Fibroblast of lung (primary cell): ENCODE results near the gene IGSF21. TPM values are rescaled to one million over a fixed set of nuclear protein-coding genes. Genes with fewer than 3 reads are reported as not detected.

Experiments
- DNase-seq, 2 donors: peaks; one replicate each; pipeline versions ENCODE4 v3.0.0 to v3.0.0-alpha.2; 2010; ENCODE audit warnings: low read depth in 2 of 2
- H2AFZ ChIP-seq: 2 replicates; pipeline ENCODE4 v1.5.1; 2012; ENCODE audit warnings: low read length, control low read depth, inconsistent platforms
- H3K27ac ChIP-seq: 2 replicates; pipeline ENCODE4 v1.5.1; 2011; ENCODE audit warnings: low read length, control low read depth; ENCODE audit not compliant: insufficient read depth
- H3K27me3 ChIP-seq: 2 replicates; pipeline ENCODE4 v1.5.1; 2011; ENCODE audit warnings: mild to moderate bottlenecking, low read length; ENCODE audit not compliant: control insufficient read depth, insufficient read depth
- H3K36me3 ChIP-seq: 2 replicates; pipeline ENCODE4 v1.5.1; 2011; ENCODE audit warnings: low read length; ENCODE audit not compliant: control insufficient read depth, insufficient read depth
- H3K4me1 ChIP-seq: 2 replicates; pipeline ENCODE4 v1.5.1; 2011; ENCODE audit warnings: low read length; ENCODE audit not compliant: control insufficient read depth, insufficient read depth; ENCODE audit errors: extremely low read depth
- H3K4me2 ChIP-seq: 2 replicates; pipeline ENCODE4 v1.5.1; 2011; ENCODE audit warnings: low read length, control low read depth; ENCODE audit not compliant: insufficient read depth; ENCODE audit errors: extremely low read depth
- H3K4me3 ChIP-seq, 4 experiments: fragments of 200-600 bp in 1 of 4; sonication (generic) in 1 of 4; replicated peaks in 1 of 4; 2 replicates each; pipeline ENCODE4 v1.5.1; 2011 to 2016; ENCODE audit warnings: low read length in 4 of 4, low read depth in 3 of 4, mild to moderate bottlenecking in 3 of 4, control low read depth in 2 of 4, inconsistent platforms in 1 of 4, mixed read lengths in 1 of 4; ENCODE audit not compliant: insufficient read depth in 1 of 4; ENCODE audit errors: control extremely low read depth in 1 of 4
- H3K79me2 ChIP-seq: 2 replicates; pipeline ENCODE4 v1.5.1; 2012; ENCODE audit warnings: mild to moderate bottlenecking, low read length, inconsistent platforms; ENCODE audit not compliant: control insufficient read depth, insufficient read depth
- H3K9ac ChIP-seq: 2 replicates; pipeline ENCODE4 v1.5.1; 2011; ENCODE audit warnings: mild to moderate bottlenecking, low read length, control low read depth; ENCODE audit not compliant: insufficient read depth
- H3K9me3 ChIP-seq: 2 replicates; pipeline ENCODE4 v1.5.1; 2012; ENCODE audit warnings: low read depth, low read length; ENCODE audit not compliant: control insufficient read depth, insufficient read depth
- H4K20me1 ChIP-seq: 2 replicates; pipeline ENCODE4 v1.5.1; 2011; ENCODE audit warnings: low read length; ENCODE audit not compliant: control insufficient read depth, insufficient read depth; ENCODE audit errors: extremely low read depth
- EZH2 ChIP-seq: IDR thresholded peaks from 2 replicates; pipeline ENCODE4 v1.5.1; 2012; ENCODE audit warnings: low read length, control low read depth, mild to moderate bottlenecking; ENCODE audit errors: missing control alignments
- polyA plus RNA-seq, 2 donors: library from polyadenylated mRNA; depleted of rRNA in 1 of 2; stranded (reverse) in 1 of 2; unstranded in 1 of 2; fragments of >200 nt; gene quantifications; 2 replicates each; pipeline ENCODE4 v1.2.1, GENCODE V29; 2011 to 2012; ENCODE audit warnings: missing spikeins in 1 of 2
- total RNA-seq: library from RNA; depleted of rRNA; stranded (reverse); fragments of >200 nt; gene quantifications from 2 replicates; pipeline ENCODE4 v1.2.1, GENCODE V29; 2014
- TF ChIP-seq, protein P1 (sequence below), 2 donors: IDR thresholded peaks in 1 of 2; conservative IDR thresholded peaks in 1 of 2; 1 replicate in 1 of 2; 2 replicates in 1 of 2; pipeline ENCODE4 v1.5.1; 2011 to 2012; ENCODE audit warnings: low read length in 2 of 2, control low read depth in 1 of 2, inconsistent platforms in 1 of 2, low read depth in 1 of 2, mild to moderate bottlenecking in 1 of 2

The IGSF21 gene
- total and polyA plus RNA-seq, 2 donors (not counting 1 experiment from before 2014, with no cell fraction given), result not detected

DNA sequence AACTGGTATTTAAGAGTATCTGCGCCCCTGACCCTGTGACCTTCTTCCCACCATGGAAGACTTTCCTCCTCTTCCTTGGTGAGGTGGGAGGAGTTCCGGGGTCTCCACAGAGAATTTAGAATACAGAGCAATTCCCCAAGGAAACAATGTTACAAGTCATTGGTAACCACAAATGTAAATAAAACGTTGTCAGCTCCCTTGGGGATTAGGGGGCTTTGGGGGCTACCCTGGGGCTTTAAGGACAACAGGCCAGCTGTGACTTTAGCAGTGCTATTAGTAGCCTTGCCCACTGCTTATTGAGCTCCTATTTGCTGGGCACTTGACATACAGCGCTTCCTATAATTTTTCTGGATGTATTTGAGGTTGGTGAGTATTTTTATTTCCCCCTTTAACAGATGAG, 69.0 kb downstream of the IGSF21 start:
- no peak for DNase-seq
- Histone ChIP-seq H3K4me1 (no peaks in the 10 kb centered on the region), H3K27ac (no peak overlapping the region), H3K4me2 (no peak overlapping the region), H3K9ac (no peak overlapping the region), H3K36me3 (no peaks in the 10 kb centered on the region), H4K20me1 (no peaks in the 10 kb centered on the region), H3K79me2 (no peaks in the 10 kb centered on the region), H3K4me3 (no peak overlapping the region), H3K27me3 (no peaks in the 10 kb centered on the region), H2AFZ (no peak overlapping the region), H3K9me3 (no peaks in the 10 kb centered on the region)
- TF ChIP-seq EZH2, result no peak
- TF ChIP-seq, protein P1, sequence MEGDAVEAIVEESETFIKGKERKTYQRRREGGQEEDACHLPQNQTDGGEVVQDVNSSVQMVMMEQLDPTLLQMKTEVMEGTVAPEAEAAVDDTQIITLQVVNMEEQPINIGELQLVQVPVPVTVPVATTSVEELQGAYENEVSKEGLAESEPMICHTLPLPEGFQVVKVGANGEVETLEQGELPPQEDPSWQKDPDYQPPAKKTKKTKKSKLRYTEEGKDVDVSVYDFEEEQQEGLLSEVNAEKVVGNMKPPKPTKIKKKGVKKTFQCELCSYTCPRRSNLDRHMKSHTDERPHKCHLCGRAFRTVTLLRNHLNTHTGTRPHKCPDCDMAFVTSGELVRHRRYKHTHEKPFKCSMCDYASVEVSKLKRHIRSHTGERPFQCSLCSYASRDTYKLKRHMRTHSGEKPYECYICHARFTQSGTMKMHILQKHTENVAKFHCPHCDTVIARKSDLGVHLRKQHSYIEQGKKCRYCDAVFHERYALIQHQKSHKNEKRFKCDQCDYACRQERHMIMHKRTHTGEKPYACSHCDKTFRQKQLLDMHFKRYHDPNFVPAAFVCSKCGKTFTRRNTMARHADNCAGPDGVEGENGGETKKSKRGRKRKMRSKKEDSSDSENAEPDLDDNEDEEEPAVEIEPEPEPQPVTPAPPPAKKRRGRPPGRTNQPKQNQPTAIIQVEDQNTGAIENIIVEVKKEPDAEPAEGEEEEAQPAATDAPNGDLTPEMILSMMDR (conservative IDR thresholded peaks at IDR 0.05 in 1 of 2, IDR thresholded peaks at IDR 0.05 in 1 of 2; ENCODE audit: low read depth in 1 of 2, low read length in 2 of 2), result no peak

GRCh38 chr1:18178111-18178510, 70.5 kb downstream of the IGSF21 start:
- no peak overlapping the region for H3K9ac ChIP-seq
- H3K27ac ChIP-seq, result no peak overlapping the region
- H4K20me1 ChIP-seq, result no peaks in the 10 kb centered on the region
- no peak for TF ChIP-seq EZH2
- TF ChIP-seq, protein P1 (conservative IDR thresholded peaks at IDR 0.05 in 1 of 2, IDR thresholded peaks at IDR 0.05 in 1 of 2; ENCODE audit: low read depth in 1 of 2, low read length in 2 of 2), result no peak
- H3K79me2 ChIP-seq, result no peaks in the 10 kb centered on the region
- no peak overlapping the region for H3K4me2 ChIP-seq
- H3K9me3 ChIP-seq, result no peaks in the 10 kb centered on the region
- H3K4me1 ChIP-seq, result no peaks in the 10 kb centered on the region
- no peaks in the 10 kb centered on the region for H3K27me3 ChIP-seq
- no peak overlapping the region for H3K4me3 ChIP-seq
- DNase-seq, result no peak
- H2AFZ ChIP-seq, result no peak overlapping the region
- no peaks in the 10 kb centered on the region for H3K36me3 ChIP-seq

DNA sequence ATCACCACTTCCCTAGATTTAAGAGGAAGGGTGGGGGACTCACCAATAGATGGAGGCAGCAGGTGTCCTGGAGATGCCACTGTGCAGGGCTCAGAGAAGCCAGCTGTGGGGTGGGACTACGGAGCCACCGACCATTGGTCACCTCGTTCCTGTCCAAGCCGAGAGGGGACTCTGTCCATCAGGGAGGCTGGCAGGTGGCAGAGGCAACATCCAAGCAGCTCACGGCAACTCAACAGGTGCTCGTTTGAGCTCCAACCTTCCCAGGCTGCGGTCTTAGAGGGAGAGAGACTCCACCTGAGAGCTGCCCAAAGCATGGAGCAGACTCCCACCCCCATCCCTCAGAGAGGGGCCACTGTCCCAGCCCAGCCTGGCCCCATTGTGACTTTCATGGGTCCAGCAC, 71.4 kb downstream of the IGSF21 start:
- no peaks in the 10 kb centered on the region for H4K20me1 ChIP-seq
- H3K4me2 ChIP-seq, result no peak overlapping the region
- H3K9me3 ChIP-seq, result no peaks in the 10 kb centered on the region
- no peaks in the 10 kb centered on the region for H3K79me2 ChIP-seq
- H3K27me3 ChIP-seq, result no peaks in the 10 kb centered on the region
- no peak overlapping the region for H2AFZ ChIP-seq
- no peak for DNase-seq
- H3K36me3 ChIP-seq, result no peaks in the 10 kb centered on the region
- TF ChIP-seq, protein P1 (conservative IDR thresholded peaks at IDR 0.05 in 1 of 2, IDR thresholded peaks at IDR 0.05 in 1 of 2; ENCODE audit: low read depth in 1 of 2, low read length in 2 of 2), result no peak
- TF ChIP-seq EZH2, result no peak
- no peaks in the 10 kb centered on the region for H3K4me1 ChIP-seq
- H3K4me3 ChIP-seq, result no peak overlapping the region
- no peak overlapping the region for H3K9ac ChIP-seq
- no peak overlapping the region for H3K27ac ChIP-seq
